HCT116 (cell line): ENCODE data around the gene MRPS7. TPM values are rescaled to one million over a fixed set of nuclear protein-coding genes. Genes with fewer than 3 reads are reported as not detected.

Source experiments
- ATAC-seq: fragments of 200-7000 bp; cut with Tn5 transposase; 2 replicates; pipeline ENCODE4 v1.9.1; 2020; ENCODE audit warnings: mild to moderate bottlenecking, moderate library complexity
- BruUV-seq: library from RNA; stranded (reverse); fragments of 400-500 nt; replicated peaks from 2 replicates; lab custom pipeline; 2021; lab: Mats Ljungman, UMichigan
- CTCF ChIA-PET: fragments of 300-600 bp; sonication (Branson Sonifier 250); formaldehyde crosslinking; loops from one replicate; lab custom pipeline; 2021; ENCODE audit warnings: antibody characterized with exemption; lab: Charles Lee
- POLR2A ChIA-PET: fragments of 300-600, 350-600 bp; sonication (Branson Sonifier 250); formaldehyde crosslinking; loops from one replicate; lab custom pipeline; 2021; ENCODE audit warnings: antibody characterized with exemption; lab: Charles Lee
- RAD21 ChIA-PET, 2 experiments: fragments of 300-600 bp; sonication (Branson Sonifier 250); formaldehyde crosslinking; loops; one replicate each; lab custom pipeline; 2023; ENCODE audit warnings: low total read pairs in 2 of 2; ENCODE audit not compliant: uncharacterized antibody in 2 of 2, unreplicated experiment in 2 of 2, low non-redundant PET in 1 of 2; lab: Charles Lee
- DNase-seq: peaks from one replicate; pipeline ENCODE4 v3.0.0-alpha.2; 2010; ENCODE audit warnings: low read depth, low spot score
- H2AFZ ChIP-seq: fragments of 200-600 bp; shearing (Covaris generic), sonication (generic); 2 replicates; pipeline ENCODE4 v1.6.1; 2017; ENCODE audit warnings: low read depth, mixed run types, mixed read lengths, antibody characterized with exemption, low read length; ENCODE audit not compliant: poor library complexity, severe bottlenecking
- H3K27ac ChIP-seq: 2 replicates; pipeline ENCODE4 v1.5.1; 2012; ENCODE audit warnings: low read depth, low read length
- H3K27me3 ChIP-seq: fragments of 200-600 bp; sonication (generic); 2 replicates; pipeline ENCODE4 v1.6.1; 2016; ENCODE audit warnings: mixed run types, low read length, mixed read lengths; ENCODE audit not compliant: insufficient read depth
- H3K36me3 ChIP-seq, 2 experiments: fragments of 200-500 bp in 1 of 2; fragments of 200-600 bp in 1 of 2; sonication (Bioruptor generic) in 1 of 2; sonication (generic) in 1 of 2; 2 replicates each; pipeline versions ENCODE4 v1.5.1 to v1.6.1; 2014 to 2016; ENCODE audit warnings: low read length in 2 of 2, inconsistent platforms in 1 of 2, mixed read lengths in 1 of 2, mixed run types in 1 of 2; ENCODE audit not compliant: insufficient read depth in 2 of 2, control insufficient read depth in 1 of 2
- H3K4me1 ChIP-seq, 2 experiments: fragments of 200-600 bp in 1 of 2; sonication (generic) in 1 of 2; 2 replicates each; pipeline versions ENCODE4 v1.5.1 to v1.6.1; 2012 to 2017; ENCODE audit warnings: low read length in 2 of 2, inconsistent platforms in 1 of 2, mild to moderate bottlenecking in 1 of 2, mixed read lengths in 1 of 2, mixed run types in 1 of 2, moderate library complexity in 1 of 2; ENCODE audit not compliant: insufficient read depth in 2 of 2, control insufficient read depth in 1 of 2
- H3K4me2 ChIP-seq: fragments of 200-600 bp; sonication (generic); 2 replicates; pipeline ENCODE4 v1.6.1; 2017; ENCODE audit warnings: mixed run types, low read length, mixed read lengths
- H3K4me3 ChIP-seq, 2 experiments: fragments of 200-600 bp in 1 of 2; sonication (generic) in 1 of 2; replicated peaks in 1 of 2; 2 replicates each; pipeline ENCODE4 v1.5.1; 2011 to 2016; ENCODE audit warnings: low read length in 2 of 2, control low read depth in 1 of 2, low read depth in 1 of 2, mild to moderate bottlenecking in 1 of 2, mixed read lengths in 1 of 2, mixed run types in 1 of 2
- H3K79me2 ChIP-seq: fragments of 200-600 bp; sonication (generic); 2 replicates; pipeline ENCODE4 v1.6.1; 2017; ENCODE audit warnings: mild to moderate bottlenecking, mixed run types, low read length, moderate library complexity, mixed read lengths; ENCODE audit not compliant: insufficient read depth
- H3K9ac ChIP-seq: fragments of 200-600 bp; sonication (generic); 2 replicates; pipeline ENCODE4 v1.6.1; 2016; ENCODE audit warnings: low read length, mixed read lengths
- H3K9me2 ChIP-seq: fragments of 200-600 bp; sonication (generic), shearing (Covaris generic); 2 replicates; pipeline ENCODE4 v1.6.1; 2017; ENCODE audit warnings: mixed run types, mild to moderate bottlenecking, moderate library complexity; ENCODE audit not compliant: insufficient read depth
- H3K9me3 ChIP-seq, 2 experiments: fragments of 200-500 bp in 1 of 2; fragments of 200-600 bp in 1 of 2; sonication (Bioruptor generic) in 1 of 2; sonication (generic) in 1 of 2; 2 replicates each; pipeline ENCODE4 v1.6.1; 2014 to 2017; ENCODE audit warnings: low read length in 2 of 2, mixed read lengths in 2 of 2, inconsistent platforms in 1 of 2, low read depth in 1 of 2, mild to moderate bottlenecking in 1 of 2, mixed run types in 1 of 2, moderate library complexity in 1 of 2; ENCODE audit not compliant: control insufficient read depth in 1 of 2, insufficient read depth in 1 of 2
- H4K20me1 ChIP-seq: fragments of 200-600 bp; sonication (generic), shearing (Covaris generic); 2 replicates; pipeline ENCODE4 v1.6.1; 2017; ENCODE audit warnings: mixed run types, mild to moderate bottlenecking, moderate library complexity; ENCODE audit not compliant: insufficient read depth
- CEBPB ChIP-seq: IDR thresholded peaks from 2 replicates; pipeline ENCODE4 v1.6.1; 2012; ENCODE audit warnings: low read depth
- EZH2phosphoT487 ChIP-seq: fragments of 200-600 bp; IDR thresholded peaks from 2 replicates; pipeline ENCODE4 v1.6.1; 2018; ENCODE audit warnings: antibody characterized with exemption, borderline replicate concordance
- MAX ChIP-seq: IDR thresholded peaks from 2 replicates; pipeline ENCODE4 v1.6.1; 2012
- POLR2A ChIP-seq: IDR thresholded peaks from 2 replicates; pipeline ENCODE4 v1.7.0; 2011; ENCODE audit warnings: borderline replicate concordance; ENCODE audit not compliant: insufficient read depth, insufficient read length; ENCODE audit errors: extremely low read depth
- REST ChIP-seq: IDR thresholded peaks from 2 replicates; pipeline ENCODE4 v1.6.1; 2012; ENCODE audit warnings: low read depth
- SP1 ChIP-seq: IDR thresholded peaks from 2 replicates; pipeline ENCODE4 v1.6.1; 2012; ENCODE audit warnings: low read depth
- TCF7L2 ChIP-seq: IDR thresholded peaks from 2 replicates; pipeline ENCODE4 v1.7.0; 2011; ENCODE audit warnings: borderline replicate concordance, inconsistent platforms; ENCODE audit not compliant: insufficient read depth, insufficient read length; ENCODE audit errors: extremely low read depth
- YY1 ChIP-seq: IDR thresholded peaks from 2 replicates; pipeline ENCODE4 v1.6.1; 2011; ENCODE audit warnings: low read length, low read depth, moderate library complexity, mild to moderate bottlenecking; ENCODE audit not compliant: insufficient replicate concordance; ENCODE audit errors: extremely low read depth
- intact Hi-C: fragments of 100-400 bp; cut with micrococcal nuclease; formaldehyde crosslinking; loops from 2 replicates; pipeline ENCODE4 v1.10.0; 2022
- total RNA-seq: library from RNA; stranded (reverse); gene quantifications from one replicate; pipeline ENCODE4 v1.2.1, GENCODE V29; 2021; ENCODE audit not compliant: unreplicated experiment
- TF ChIP-seq, protein P1 (sequence below): IDR thresholded peaks from 2 replicates; pipeline ENCODE4 v1.6.1; 2012

The MRPS7 gene
- total RNA-seq, 1 experiment from 2014 or later, result 104 TPM

DNA sequence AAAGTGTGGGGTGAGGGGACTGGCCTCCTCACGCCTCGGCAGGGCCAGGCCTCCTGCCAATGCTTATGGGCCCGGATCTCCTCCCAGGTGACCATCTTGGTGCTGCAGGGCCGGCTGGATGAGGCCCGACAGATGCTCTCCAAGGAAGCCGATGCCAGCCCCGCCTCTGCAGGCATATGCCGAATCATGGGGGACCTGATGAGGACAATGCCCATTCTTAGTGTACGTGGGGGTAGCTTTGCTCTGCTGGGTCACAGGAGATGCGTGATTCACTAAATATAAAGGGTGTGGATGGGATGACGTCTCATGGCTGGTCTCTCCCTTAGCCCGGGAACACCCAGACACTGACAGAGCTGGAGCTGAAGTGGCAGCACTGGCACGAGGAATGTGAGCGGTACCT is 36.7 kb upstream of the MRPS7 start:
- no peak for DNase-seq
- POLR2A ChIA-PET, result no interaction called here

More for the DNA sequence above, 36.7 kb upstream of the MRPS7 start:
- H3K9me2 ChIP-seq, result no peaks in the 10 kb centered on the region
- H3K9me3 ChIP-seq, result no peaks in the 10 kb centered on the region
- no peak overlapping the region for H3K4me3 ChIP-seq
- H4K20me1 ChIP-seq, result no peaks in the 10 kb centered on the region
- no peaks in the 10 kb centered on the region for H3K4me1 ChIP-seq
- no TSS peak for BruUV-seq
- TF ChIP-seq POLR2A, result no peak
- no peak for TF ChIP-seq TCF7L2
- TF ChIP-seq, protein P1, sequence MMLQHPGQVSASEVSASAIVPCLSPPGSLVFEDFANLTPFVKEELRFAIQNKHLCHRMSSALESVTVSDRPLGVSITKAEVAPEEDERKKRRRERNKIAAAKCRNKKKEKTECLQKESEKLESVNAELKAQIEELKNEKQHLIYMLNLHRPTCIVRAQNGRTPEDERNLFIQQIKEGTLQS, result no peak
- TF ChIP-seq CEBPB, result no peak
- TF ChIP-seq REST, result no peak
- no peak for TF ChIP-seq SP1
- TF ChIP-seq MAX, result no peak
- no peak for TF ChIP-seq YY1
- no peak for TF ChIP-seq EZH2phosphoT487
- CTCF ChIA-PET, result interaction anchor here (1.2 kb wide), 1 partner anchor 187 kb away, joined by 3 read pairs; no protein-coding TSS in a partner anchor
- H3K79me2 ChIP-seq, result peaks cover 24% of the 10 kb centered on the region
- no peak overlapping the region for H3K9ac ChIP-seq
- H3K27me3 ChIP-seq, result no peaks in the 10 kb centered on the region
- no peak overlapping the region for H2AFZ ChIP-seq
- H3K27ac ChIP-seq, result no peak overlapping the region
- RAD21 ChIA-PET, result no interaction called here
- intact Hi-C loops, result no loop called here
- peaks cover 35 to 72% of the 10 kb centered on the region in 2 experiments; a peak in 3 of 4 replicates for H3K36me3 ChIP-seq
- no peak for ATAC-seq
- no peak overlapping the region for H3K4me2 ChIP-seq
